NOMO-1 treated with dmso at 0.1 percent for 144 hours (cell line): ENCODE data around the gene KRTAP10-6.
"Not testable (repeated sequence)": the region's sequence is repeated elsewhere in the genome, so short reads cannot be mapped to it uniquely, and the experiment has no call there.

Source experiments
- DNase-seq: peaks from one replicate; lab custom pipeline; 2025; ENCODE audit not compliant: unreplicated experiment; lab: John Stamatoyannopoulos, UW

The KRTAP10-6 gene

GRCh38 chr21:44579833-44580144 lies 12.5 kb downstream of the KRTAP10-6 start:
- DNase-seq, result no peak

DNA sequence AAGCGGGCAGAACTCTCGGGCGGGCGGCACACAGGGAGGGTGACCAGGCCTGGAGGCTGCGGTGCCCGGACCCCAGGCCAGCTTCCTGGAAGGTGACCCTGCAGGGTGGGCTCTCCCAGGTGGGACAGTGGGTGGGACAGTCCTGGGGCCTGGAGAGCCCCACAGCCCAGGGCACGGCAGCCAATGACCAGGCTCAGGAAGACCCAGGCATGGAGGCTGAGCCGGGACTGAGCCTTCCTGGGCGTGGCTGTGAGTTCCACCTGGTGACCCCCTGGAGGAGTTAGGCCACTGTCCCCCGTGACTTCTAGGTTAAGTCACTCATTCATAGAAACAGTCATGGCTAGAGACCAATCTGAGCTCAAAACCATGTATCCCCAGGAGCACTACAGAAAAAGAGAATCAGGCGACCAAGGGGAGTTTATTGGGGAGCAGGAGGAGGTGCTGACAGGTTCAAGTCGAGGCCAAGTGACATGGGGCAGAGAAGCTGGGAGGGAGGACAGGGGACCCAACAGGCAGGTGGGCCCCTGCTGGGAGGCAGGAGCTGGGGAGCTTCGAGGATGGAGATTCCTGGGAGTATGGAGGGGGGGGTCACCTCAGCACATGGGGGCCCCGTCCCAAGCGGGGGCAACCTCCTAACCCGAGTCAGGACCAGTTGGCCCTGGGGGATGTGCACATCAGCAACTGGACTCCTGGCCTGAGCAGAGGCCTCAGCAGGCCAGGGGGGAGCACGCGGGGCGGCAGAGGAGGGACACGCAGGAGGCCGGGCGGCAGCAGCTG lies 13.1 kb downstream of the KRTAP10-6 start:
- no peak for DNase-seq

GRCh38 chr21:44578371-44579055 lies 13.8 kb downstream of the KRTAP10-6 start:
- DNase-seq, result no peak

DNA sequence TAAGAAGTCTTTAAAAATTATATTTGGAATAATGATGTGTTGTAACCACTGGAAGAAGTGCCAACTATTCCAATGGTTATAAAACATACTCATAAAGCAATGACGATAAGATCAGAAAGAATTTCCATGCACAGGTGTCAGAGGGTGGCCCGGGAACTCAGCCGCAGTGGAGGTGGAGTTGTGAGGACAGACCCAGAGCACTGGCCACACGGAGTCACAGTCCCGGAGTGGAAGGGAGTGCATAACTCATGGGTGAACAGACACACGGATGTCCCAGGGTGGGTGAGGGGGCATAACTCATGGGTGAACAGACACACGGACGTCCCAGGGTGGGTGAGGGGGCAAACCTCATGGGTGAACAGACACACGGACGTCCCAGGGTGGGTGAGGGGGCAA lies 16.3 kb downstream of the KRTAP10-6 start:
- no peak for DNase-seq

- DNase-seq, result no peak
These were observed 16.8 kb downstream of the KRTAP10-6 start for GRCh38 chr21:44575307-44576024.

- no peak for DNase-seq
These were observed 17.6 kb downstream of the KRTAP10-6 start for GRCh38 chr21:44574457-44575306.

GRCh38 chr21:44573630-44574456 lies 18.5 kb downstream of the KRTAP10-6 start, which contains the start of gene KRTAP10-4:
Gene KRTAP10-4 (plus strand): TSS chr21:44573729. CDS start chr21:44573759, 30 bp downstream.
- DNase-seq, result not testable (repeated sequence)

DNA sequence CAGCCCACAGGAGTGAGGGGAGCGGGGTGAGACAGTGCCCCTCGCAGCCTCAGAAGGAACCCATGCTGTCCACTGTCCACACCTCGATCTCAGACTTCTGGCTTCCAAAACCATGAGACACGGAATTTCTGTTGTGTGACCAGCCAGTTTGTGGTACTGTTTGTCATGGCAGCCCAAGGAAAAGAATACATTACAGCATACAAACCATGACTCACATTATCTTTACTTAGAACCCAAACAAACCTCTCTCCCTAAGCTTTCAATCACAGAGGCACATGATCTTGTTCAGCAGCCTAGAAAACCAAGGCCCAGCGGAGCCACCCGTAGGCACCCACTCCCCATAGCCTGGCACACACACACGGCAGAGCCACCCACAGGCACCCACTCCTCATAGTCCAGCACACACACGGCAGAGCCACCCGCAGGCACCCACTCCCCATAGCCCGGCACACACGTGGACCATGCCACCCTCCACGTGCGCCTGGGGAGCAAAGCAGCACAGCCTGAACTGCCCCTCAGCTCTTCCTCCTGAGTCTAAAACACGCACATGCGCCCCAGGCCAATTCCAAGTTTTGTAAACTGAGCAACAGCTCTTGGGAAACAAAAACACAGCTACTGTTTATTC lies 19.2 kb downstream of the KRTAP10-6 start:
- DNase-seq, result no peak

DNA sequence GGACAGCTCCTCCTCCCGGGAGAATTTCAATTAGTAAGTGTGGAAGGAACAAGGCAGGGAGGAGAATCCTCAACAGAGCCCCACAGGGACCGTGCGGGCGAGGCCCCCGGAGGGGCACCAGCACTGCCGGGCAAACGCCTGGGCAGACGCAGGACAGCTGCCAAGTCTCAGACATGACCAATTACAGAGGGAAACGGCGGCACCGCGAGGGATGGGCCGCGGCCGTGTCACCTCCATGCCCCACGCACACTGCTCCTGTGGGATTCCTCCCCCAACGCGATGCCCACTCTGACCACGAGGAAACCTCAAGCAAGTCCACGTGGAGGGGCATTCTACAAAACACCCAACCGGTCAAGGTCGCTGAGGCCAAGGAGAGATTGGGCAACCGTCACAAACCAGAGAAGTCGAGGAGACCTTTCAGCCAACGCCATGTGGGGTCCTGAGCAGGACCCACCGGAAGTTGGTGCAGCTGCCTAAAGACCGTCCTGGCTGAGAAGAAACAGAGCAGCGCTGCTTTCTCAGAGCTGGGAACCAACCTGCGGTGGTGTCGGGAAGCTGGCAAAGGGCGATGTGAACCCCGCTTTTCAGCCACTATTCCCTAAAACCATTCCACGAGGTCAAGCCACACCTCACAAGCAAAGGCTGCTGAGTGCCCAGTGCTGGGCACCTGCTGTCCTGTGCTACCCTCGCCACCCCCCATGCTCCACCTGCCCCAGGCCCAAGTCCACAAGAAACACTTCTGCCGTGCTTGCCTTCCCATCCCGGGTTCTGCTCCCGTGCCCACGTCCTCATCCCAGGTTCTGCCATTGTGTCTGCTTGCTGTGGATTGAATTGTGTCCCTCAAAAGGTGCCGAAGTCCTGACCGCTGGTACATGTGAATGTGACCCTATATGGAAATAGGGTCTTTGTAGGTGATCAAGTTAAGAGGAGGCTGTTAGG lies 20.2 kb downstream of the KRTAP10-6 start:
- no peak for DNase-seq

DNA sequence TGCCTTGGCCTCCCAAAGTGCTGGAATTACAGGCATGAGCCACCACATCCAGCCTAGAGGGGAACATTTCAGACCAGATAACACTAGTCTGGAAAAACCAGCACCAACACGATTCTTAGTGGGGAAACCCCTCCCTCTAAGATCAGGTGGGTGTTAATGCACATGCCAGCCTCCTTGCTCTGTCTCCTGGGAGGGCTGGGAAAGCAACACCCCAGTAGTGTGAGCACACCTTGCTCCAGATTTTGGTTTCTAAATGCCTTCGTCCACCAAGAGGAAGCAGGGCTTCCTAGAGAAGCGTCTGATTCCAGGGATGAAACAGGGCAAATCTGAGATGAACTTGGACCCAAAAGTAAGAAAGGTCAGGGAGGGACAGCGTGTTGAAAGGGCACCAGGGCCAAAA lies 21.0 kb downstream of the KRTAP10-6 start:
- DNase-seq, result no peak

DNA sequence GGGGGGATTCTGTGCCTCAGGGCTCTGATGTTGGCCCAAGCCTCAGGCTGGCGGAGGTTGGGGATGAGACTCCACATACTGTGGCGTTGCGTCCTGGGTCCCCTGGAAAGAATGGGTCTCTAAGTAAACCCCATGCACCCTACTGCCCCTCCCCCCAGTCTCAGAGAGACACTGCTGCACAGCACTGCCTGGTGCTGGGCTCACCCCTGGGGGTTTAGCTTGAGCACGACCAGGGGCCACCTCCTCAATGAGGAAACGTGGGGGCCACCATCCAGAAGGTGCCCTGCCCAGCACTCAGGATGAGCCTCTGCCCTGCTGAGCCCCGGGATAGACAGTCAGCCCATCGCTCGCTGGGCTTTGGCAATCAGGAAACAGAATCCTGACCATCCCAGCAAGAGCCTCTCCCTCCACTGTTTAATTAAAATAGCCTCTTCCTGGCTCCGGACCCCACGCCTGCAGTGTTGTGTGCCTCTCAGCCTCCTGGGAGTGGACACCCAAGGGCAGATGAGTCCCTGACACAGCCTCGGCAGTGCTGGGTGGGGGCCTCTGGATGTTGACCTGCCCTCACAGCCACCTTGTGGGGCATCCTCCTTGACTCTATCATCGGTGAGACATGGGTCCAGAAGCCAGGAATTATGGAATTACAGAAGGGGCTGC lies 22.3 kb downstream of the KRTAP10-6 start:
- no peak for DNase-seq

- DNase-seq, result peak; percentile 4
These were observed 23.4 kb downstream of the KRTAP10-6 start for GRCh38 chr21:44568667-44569556.

GRCh38 chr21:44568261-44568660 lies 24.0 kb downstream of the KRTAP10-6 start:
- DNase-seq, result no peak

GRCh38 chr21:44567481-44568171 lies 24.7 kb downstream of the KRTAP10-6 start:
- no peak for DNase-seq

DNA sequence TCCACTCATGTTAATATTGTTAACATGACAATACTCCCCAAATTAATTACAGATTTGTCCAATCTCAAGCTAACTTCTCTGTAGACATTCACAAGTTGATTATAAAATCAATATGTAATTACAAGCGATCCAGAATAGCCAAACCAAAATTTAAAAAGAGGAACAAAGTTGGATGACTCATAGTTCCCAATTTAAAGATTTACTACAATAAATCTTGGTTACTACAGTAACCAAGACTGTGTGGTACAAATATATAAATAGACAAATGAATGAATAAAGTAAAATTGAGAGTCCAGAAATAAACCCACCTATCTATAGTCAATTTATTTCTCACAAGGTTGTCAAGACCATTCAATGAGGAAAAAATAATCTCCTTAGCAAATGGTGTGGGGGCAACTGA lies 25.9 kb downstream of the KRTAP10-6 start:
- peak; percentile 48 for DNase-seq

- DNase-seq, result no peak
These were observed 27.3 kb downstream of the KRTAP10-6 start for GRCh38 chr21:44564886-44565598.
